H9 (cell line): Measurements from ENCODE around the gene NUDT8. TPM values are rescaled to one million over a fixed set of nuclear protein-coding genes. Genes with fewer than 3 reads are reported as not detected.

Experiments used
- DNase-seq: peaks from one replicate; pipeline ENCODE4 v3.0.0-alpha.2; 2017
- H2AFZ ChIP-seq: one replicate; pipeline ENCODE4 v1.6.1; 2013; ENCODE audit warnings: mild to moderate bottlenecking, low read length, control low read depth, moderate library complexity
- H2AK5ac ChIP-seq: 2 replicates; pipeline ENCODE4 v1.6.1; 2013; ENCODE audit warnings: low read length, control low read depth, mixed read lengths; ENCODE audit not compliant: insufficient read length
- H2BK120ac ChIP-seq: one replicate; pipeline ENCODE4 v1.6.1; 2013; ENCODE audit warnings: low read depth, mild to moderate bottlenecking, low read length, control low read depth, inconsistent platforms; ENCODE audit not compliant: poor library complexity, severe bottlenecking
- H2BK12ac ChIP-seq: 2 replicates; pipeline ENCODE4 v1.6.1; 2013; ENCODE audit warnings: low read length, control low read depth, mixed read lengths, low read depth; ENCODE audit not compliant: insufficient read length
- H2BK15ac ChIP-seq: 2 replicates; pipeline ENCODE4 v1.6.1; 2013; ENCODE audit warnings: low read depth, low read length, control low read depth
- H2BK20ac ChIP-seq: one replicate; pipeline ENCODE4 v1.6.1; 2013; ENCODE audit warnings: low read depth, mild to moderate bottlenecking, low read length, control low read depth, inconsistent platforms; ENCODE audit not compliant: poor library complexity, severe bottlenecking
- H2BK5ac ChIP-seq: 2 replicates; pipeline ENCODE4 v1.6.1; 2013; ENCODE audit warnings: low read length, control low read depth, mixed read lengths; ENCODE audit not compliant: insufficient read length
- H3K14ac ChIP-seq: 2 replicates; pipeline ENCODE4 v1.6.1; 2013; ENCODE audit warnings: low read length, control low read depth; ENCODE audit not compliant: insufficient read depth
- H3K18ac ChIP-seq: 2 replicates; pipeline ENCODE4 v1.6.1; 2013; ENCODE audit warnings: low read depth, mild to moderate bottlenecking, mixed read lengths, low read length, control low read depth; ENCODE audit not compliant: insufficient read length
- H3K23ac ChIP-seq: 2 replicates; pipeline ENCODE4 v1.6.1; 2013; ENCODE audit warnings: low read length, control low read depth, mixed read lengths, low read depth; ENCODE audit not compliant: insufficient read length
- H3K23me2 ChIP-seq: 2 replicates; pipeline ENCODE4 v1.6.1; 2013; ENCODE audit warnings: low read depth, mild to moderate bottlenecking, mixed read lengths, low read length, control low read depth; ENCODE audit not compliant: insufficient read length, poor library complexity, severe bottlenecking
- H3K27ac ChIP-seq: 2 replicates; pipeline ENCODE4 v1.5.1; 2013; ENCODE audit warnings: low read length, control low read depth, mixed read lengths, low read depth; ENCODE audit not compliant: insufficient read length
- H3K27me3 ChIP-seq: 2 replicates; pipeline ENCODE4 v1.6.1; 2013; ENCODE audit warnings: low read length, control low read depth, inconsistent platforms; ENCODE audit not compliant: insufficient read depth
- H3K4ac ChIP-seq: 2 replicates; pipeline ENCODE4 v1.6.1; 2013; ENCODE audit warnings: low read depth, mild to moderate bottlenecking, control low read depth, inconsistent platforms, low read length, moderate library complexity
- H3K4me1 ChIP-seq: 2 replicates; pipeline ENCODE4 v1.6.1; 2013; ENCODE audit warnings: low read length, control low read depth, inconsistent platforms; ENCODE audit not compliant: insufficient read depth
- H3K4me2 ChIP-seq: 2 replicates; pipeline ENCODE4 v1.6.1; 2013; ENCODE audit warnings: low read length, control low read depth, mixed read lengths; ENCODE audit not compliant: insufficient read length, insufficient read depth
- H3K56ac ChIP-seq: 2 replicates; pipeline ENCODE4 v1.6.1; 2013; ENCODE audit warnings: low read depth, mild to moderate bottlenecking, mixed read lengths, low read length, control low read depth; ENCODE audit not compliant: insufficient read length
- H3K79me1 ChIP-seq: 2 replicates; pipeline ENCODE4 v1.6.1; 2013; ENCODE audit warnings: low read depth, mild to moderate bottlenecking, moderate library complexity, low read length, control low read depth, inconsistent platforms; ENCODE audit not compliant: insufficient read depth, poor library complexity, severe bottlenecking
- H3K79me2 ChIP-seq: 2 replicates; pipeline ENCODE4 v1.6.1; 2013; ENCODE audit warnings: low read length, control low read depth, inconsistent platforms; ENCODE audit not compliant: insufficient read depth
- H3K9ac ChIP-seq: 2 replicates; pipeline ENCODE4 v1.6.1; 2013; ENCODE audit warnings: low read length, control low read depth, mixed read lengths; ENCODE audit not compliant: insufficient read length; ENCODE audit errors: extremely low read depth
- H3K9me3 ChIP-seq: one replicate; pipeline ENCODE4 v1.6.1; 2013; ENCODE audit warnings: low read depth, low read length, inconsistent platforms; ENCODE audit not compliant: control insufficient read depth
- H3T11ph ChIP-seq: one replicate; pipeline ENCODE4 v1.6.1; 2013; ENCODE audit warnings: mild to moderate bottlenecking, low read length, control low read depth, inconsistent platforms
- H4K20me1 ChIP-seq: one replicate; pipeline ENCODE4 v1.6.1; 2013; ENCODE audit not compliant: control insufficient read depth, insufficient read length, insufficient read depth
- H4K5ac ChIP-seq: 2 replicates; pipeline ENCODE4 v1.6.1; 2013; ENCODE audit warnings: low read depth, mild to moderate bottlenecking, mixed read lengths, low read length, control low read depth; ENCODE audit not compliant: insufficient read length
- H4K8ac ChIP-seq: replicated peaks from 2 replicates; pipeline ENCODE4 v1.6.1; 2013; ENCODE audit warnings: low read length, control low read depth, mixed read lengths, low read depth; ENCODE audit not compliant: insufficient read length
- H4K91ac ChIP-seq: 2 replicates; pipeline ENCODE4 v1.6.1; 2013; ENCODE audit warnings: low read depth, mild to moderate bottlenecking, moderate library complexity, mixed read lengths, low read length, control low read depth; ENCODE audit not compliant: insufficient read length
- H3K27ac Mint-ChIP-seq, 3 experiments: 2 replicates in 2 of 3; 3 replicates in 1 of 3; pipeline ENCODE4 v1.8.0; 2020 to 2021; ENCODE audit warnings: mixed read lengths in 3 of 3, mild to moderate bottlenecking in 1 of 3, moderate library complexity in 1 of 3
- H3K27me3 Mint-ChIP-seq: 2 replicates; pipeline ENCODE4 v1.8.0; 2021; ENCODE audit warnings: low read depth, mild to moderate bottlenecking, moderate library complexity, mixed read lengths
- H3K36me3 Mint-ChIP-seq, 3 experiments: 2 replicates in 2 of 3; 3 replicates in 1 of 3; pipeline ENCODE4 v1.8.0; 2020 to 2021; ENCODE audit warnings: low read depth in 3 of 3, mixed read lengths in 3 of 3; ENCODE audit not compliant: insufficient read depth in 1 of 3
- H3K4me1 Mint-ChIP-seq, 2 experiments: 2 replicates each; pipeline ENCODE4 v1.8.0; 2020; ENCODE audit warnings: mixed read lengths in 2 of 2
- H3K4me3 Mint-ChIP-seq, 2 experiments: 2 replicates in 1 of 2; 3 replicates in 1 of 2; pipeline ENCODE4 v1.8.0; 2020 to 2021; ENCODE audit warnings: mild to moderate bottlenecking in 2 of 2, mixed read lengths in 2 of 2, moderate library complexity in 1 of 2
- H3K9me3 Mint-ChIP-seq, 2 experiments: 2 replicates in 1 of 2; 3 replicates in 1 of 2; pipeline ENCODE4 v1.8.0; 2020; ENCODE audit warnings: mild to moderate bottlenecking in 2 of 2, mixed read lengths in 2 of 2, moderate library complexity in 1 of 2
- CTCF ChIP-seq: fragments of 200-600 bp; sonication (generic); conservative IDR thresholded peaks from 3 replicates; pipeline ENCODE4 v1.8.0; 2021; ENCODE audit warnings: antibody characterized with exemption, mild to moderate bottlenecking
- WGBS: extraction: QIAGEN DNeasy Blood & Tissue Kit; methylation state at CpG from one replicate; pipeline ENCODE4 v1.1.7; 2013; ENCODE audit warnings: missing lambda C conversion rate, low lambda C conversion rate, mixed read lengths; ENCODE audit not compliant: insufficient read length; ENCODE audit errors: extremely low coverage; 5-methylcytosine and 5-hydroxymethylcytosine counted together
- total RNA-seq: library from RNA; stranded (reverse); gene quantifications from 2 replicates; pipeline ENCODE4 v1.2.1, GENCODE V29; 2021

The NUDT8 gene
- total RNA-seq, 1 experiment from 2014 or later: 6.5 TPM

DNA sequence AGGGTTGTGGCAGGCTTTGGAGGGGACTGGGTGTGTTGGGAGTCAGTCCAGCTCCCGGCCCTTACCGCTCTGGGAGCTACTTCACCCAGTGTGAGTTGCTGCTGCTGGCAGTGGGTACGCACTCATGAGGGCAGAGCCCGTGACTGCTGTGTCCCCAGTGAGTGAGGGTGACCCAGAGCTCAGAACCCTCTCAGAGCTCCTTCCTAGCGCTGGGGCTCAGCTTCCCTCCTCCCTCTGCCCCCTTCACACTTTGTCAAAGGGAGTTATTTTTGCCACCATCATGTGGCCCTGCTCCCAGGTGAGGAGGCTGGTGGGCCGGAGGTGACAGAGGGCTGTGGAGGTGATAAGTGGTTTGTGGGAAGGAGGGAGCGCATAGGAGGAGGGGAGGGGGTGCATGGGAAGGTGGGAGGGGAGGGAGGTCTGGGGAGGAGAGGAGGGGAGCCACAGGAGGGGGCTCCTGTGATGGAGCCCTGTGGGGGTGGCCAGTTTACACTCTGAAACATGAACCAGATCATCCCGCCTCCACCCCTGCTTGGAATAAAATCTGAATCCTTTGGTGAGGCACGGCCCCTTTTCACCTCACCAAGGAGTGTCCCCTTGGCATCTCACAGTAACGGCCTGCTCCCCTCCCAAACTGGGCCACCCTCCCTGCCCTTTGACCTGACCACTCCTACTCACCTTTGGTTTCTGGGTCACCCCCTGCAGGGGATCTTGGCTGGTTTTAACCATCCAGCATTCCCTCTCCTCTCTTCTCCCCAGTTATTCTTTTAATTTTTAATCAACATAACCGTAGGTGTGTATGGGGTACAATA, 13.1 kb downstream of the NUDT8 start:
- Histone ChIP-seq H3K27ac (no peak overlapping the region), H2BK20ac (no peak overlapping the region), H2BK15ac (no peak overlapping the region), H3K79me1 (no peaks in the 10 kb centered on the region), H2BK12ac (no peak overlapping the region), H3K18ac (no peak overlapping the region), H4K5ac (no peak overlapping the region), H2BK120ac (no peak overlapping the region), H4K20me1 (no peaks in the 10 kb centered on the region), H4K8ac (no peak overlapping the region), H3K27me3 (peaks cover 3% of the 10 kb centered on the region; the same call in 1 of the 2 replicates), H3K23me2 (peaks cover 2% of the 10 kb centered on the region), H4K91ac (no peak overlapping the region), H3K9me3 (no peaks in the 10 kb centered on the region), H3T11ph (no peak overlapping the region), H2BK5ac (no peak overlapping the region), H3K4me1 (peaks cover 7% of the 10 kb centered on the region; the same call in 1 of the 2 replicates), H3K4me2 (peak overlapping the region; percentile 20), H2AFZ (no peak overlapping the region), H3K23ac (no peak overlapping the region), H3K4ac (no peak overlapping the region), H3K9ac (no peak overlapping the region), H3K56ac (no peak overlapping the region), H3K79me2 (no peaks in the 10 kb centered on the region), H3K14ac (no peak overlapping the region), H2AK5ac (no peak overlapping the region)
- Mint-ChIP-seq H3K27me3 (peaks cover 40% of the 10 kb centered on the region), H3K36me3 (peaks cover 9 to 14% (median 14%) of the 10 kb centered on the region in 3 experiments), H3K27ac (no peak overlapping the region), H3K9me3 (peaks cover 0 to 6% of the 10 kb centered on the region in 2 experiments; a peak in 2 of 5 replicates), H3K4me3 (peak overlapping the region in 1 of 2 experiments; percentile 64; a peak in 3 of 5 replicates), H3K4me1 (peaks cover 38 to 52% of the 10 kb centered on the region in 2 experiments)
- TF ChIP-seq CTCF: no peak
- peak; percentile 34 for DNase-seq
- no CpG with 5 or more reads among the region's 11 CpGs for WGBS
